Peyer's patch (tissue), 4 donors: ENCODE measurements around the gene SLC7A9.

Experiments
- CTCF ChIP-seq, 6 experiments: fragments of 450-650 bp in 4 of 6; fragments of 200-600 bp in 2 of 6; sonication (generic) in 1 of 6; IDR thresholded peaks; one replicate each; pipeline ENCODE4 v1.5.1; 2017 to 2019; ENCODE audit warnings: antibody characterized with exemption in 6 of 6, mild to moderate bottlenecking in 3 of 6, moderate library complexity in 1 of 6
- POLR2A ChIP-seq, 2 donors: fragments of 450-650 bp; IDR thresholded peaks; one replicate each; pipeline ENCODE4 v1.5.1; 2017; ENCODE audit warnings: antibody characterized with exemption in 2 of 2, mild to moderate bottlenecking in 2 of 2, moderate library complexity in 2 of 2

GRCh38 chr19:32919365-32919764 lies 49.8 kb upstream of the SLC7A9 start:
- TF ChIP-seq POLR2A (IDR thresholded peaks at IDR 0.05) (no peak), CTCF (IDR thresholded peaks at IDR 0.05) (no peak)
